WERI-Rb-1 (cell line): Measurements from ENCODE around the gene NKAPD1.

Source experiments
- DNase-seq: peaks from one replicate; pipeline ENCODE4 v3.0.0-alpha.2; 2020
- H3K27ac ChIP-seq: fragments of 250-450 bp; sonication (Bioruptor Pico); 2 replicates; pipeline ENCODE4 v1.5.1; 2020; ENCODE audit warnings: mild to moderate bottlenecking, moderate library complexity
- H3K27me3 ChIP-seq: fragments of 250-450 bp; sonication (Bioruptor Pico); 2 replicates; pipeline ENCODE4 v1.5.1; 2021; ENCODE audit warnings: mild to moderate bottlenecking, low read depth, moderate library complexity; ENCODE audit not compliant: insufficient read depth, severe bottlenecking
- H3K36me3 ChIP-seq: fragments of 250-450 bp; sonication (Bioruptor Pico); 2 replicates; pipeline ENCODE4 v1.5.1; 2020; ENCODE audit warnings: mild to moderate bottlenecking, moderate library complexity
- H3K4me3 ChIP-seq: 2 replicates; pipeline ENCODE4 v1.5.1; 2011; ENCODE audit warnings: low read depth, mild to moderate bottlenecking, control low read depth, low read length
- H3K9me3 ChIP-seq: fragments of 250-450 bp; sonication (Bioruptor Pico); 2 replicates; pipeline ENCODE4 v1.5.1; 2021; ENCODE audit warnings: mild to moderate bottlenecking, moderate library complexity; ENCODE audit not compliant: severe bottlenecking
- TF ChIP-seq, protein P1 (sequence below): IDR thresholded peaks from 2 replicates; pipeline ENCODE4 v1.5.1; 2011; ENCODE audit warnings: low read depth, mild to moderate bottlenecking, control low read depth, inconsistent platforms, low read length

Gene NKAPD1

DNA sequence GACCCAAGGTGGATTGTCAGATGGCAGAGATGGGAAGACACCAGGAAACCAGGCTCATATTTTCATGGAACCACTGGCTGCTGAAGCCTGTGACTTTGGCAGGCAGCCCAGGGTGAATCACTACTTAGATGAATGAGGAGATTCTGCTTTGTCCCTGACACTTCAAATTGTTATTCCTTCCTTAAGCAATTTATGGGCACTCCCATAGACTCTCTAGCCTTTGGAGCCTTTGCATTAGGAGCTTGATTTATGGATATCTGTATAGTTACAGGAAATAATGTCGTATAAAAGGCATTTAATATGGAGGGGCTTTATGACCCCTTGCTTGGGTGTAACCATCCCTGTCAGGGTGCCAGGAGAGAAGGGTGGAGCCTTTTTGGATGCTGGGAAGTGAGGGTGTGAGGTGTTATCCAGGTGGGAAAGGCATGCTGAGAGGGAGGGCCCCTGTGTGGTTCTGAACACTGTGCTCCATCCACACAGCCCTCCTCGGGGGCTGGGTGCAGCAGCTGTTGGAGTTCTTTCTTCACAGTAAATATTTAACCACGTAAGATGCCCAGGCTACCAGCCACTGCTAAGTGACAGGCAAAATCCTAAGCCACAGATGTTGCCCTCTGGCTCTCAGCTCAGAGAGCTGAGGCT, 54.5 kb downstream of the NKAPD1 start:
- no peaks in the 10 kb centered on the region for H3K27me3 ChIP-seq
- no peaks in the 10 kb centered on the region for H3K36me3 ChIP-seq
- TF ChIP-seq, protein P1, sequence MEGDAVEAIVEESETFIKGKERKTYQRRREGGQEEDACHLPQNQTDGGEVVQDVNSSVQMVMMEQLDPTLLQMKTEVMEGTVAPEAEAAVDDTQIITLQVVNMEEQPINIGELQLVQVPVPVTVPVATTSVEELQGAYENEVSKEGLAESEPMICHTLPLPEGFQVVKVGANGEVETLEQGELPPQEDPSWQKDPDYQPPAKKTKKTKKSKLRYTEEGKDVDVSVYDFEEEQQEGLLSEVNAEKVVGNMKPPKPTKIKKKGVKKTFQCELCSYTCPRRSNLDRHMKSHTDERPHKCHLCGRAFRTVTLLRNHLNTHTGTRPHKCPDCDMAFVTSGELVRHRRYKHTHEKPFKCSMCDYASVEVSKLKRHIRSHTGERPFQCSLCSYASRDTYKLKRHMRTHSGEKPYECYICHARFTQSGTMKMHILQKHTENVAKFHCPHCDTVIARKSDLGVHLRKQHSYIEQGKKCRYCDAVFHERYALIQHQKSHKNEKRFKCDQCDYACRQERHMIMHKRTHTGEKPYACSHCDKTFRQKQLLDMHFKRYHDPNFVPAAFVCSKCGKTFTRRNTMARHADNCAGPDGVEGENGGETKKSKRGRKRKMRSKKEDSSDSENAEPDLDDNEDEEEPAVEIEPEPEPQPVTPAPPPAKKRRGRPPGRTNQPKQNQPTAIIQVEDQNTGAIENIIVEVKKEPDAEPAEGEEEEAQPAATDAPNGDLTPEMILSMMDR: no peak
- H3K27ac ChIP-seq: no peak overlapping the region
- no peak for DNase-seq
- no peak overlapping the region for H3K4me3 ChIP-seq
- no peaks in the 10 kb centered on the region for H3K9me3 ChIP-seq

DNA sequence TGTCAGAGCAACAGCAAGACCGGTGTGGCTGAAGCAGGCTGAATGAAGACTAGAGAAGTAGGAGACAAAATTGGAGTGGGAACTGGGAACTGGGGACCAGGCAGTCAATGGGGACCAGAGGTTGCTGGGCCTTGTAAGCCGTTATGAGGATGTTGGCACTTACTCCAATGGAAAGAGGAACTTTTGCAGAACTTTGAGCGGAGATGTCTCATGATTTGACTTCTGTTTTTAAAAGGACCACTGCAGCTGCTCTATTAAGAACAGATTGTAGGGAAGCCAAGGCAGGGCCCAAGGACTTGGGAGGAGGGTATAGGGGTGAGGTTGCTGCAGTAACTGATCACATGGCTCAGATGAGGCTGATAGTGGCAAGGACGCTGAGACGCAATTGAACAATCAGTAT, 55.6 kb downstream of the NKAPD1 start:
- no peaks in the 10 kb centered on the region for H3K27me3 ChIP-seq
- no peak overlapping the region for H3K27ac ChIP-seq
- H3K4me3 ChIP-seq: no peak overlapping the region
- no peak for DNase-seq
- no peaks in the 10 kb centered on the region for H3K36me3 ChIP-seq
- TF ChIP-seq, protein P1: no peak
- H3K9me3 ChIP-seq: no peaks in the 10 kb centered on the region

DNA sequence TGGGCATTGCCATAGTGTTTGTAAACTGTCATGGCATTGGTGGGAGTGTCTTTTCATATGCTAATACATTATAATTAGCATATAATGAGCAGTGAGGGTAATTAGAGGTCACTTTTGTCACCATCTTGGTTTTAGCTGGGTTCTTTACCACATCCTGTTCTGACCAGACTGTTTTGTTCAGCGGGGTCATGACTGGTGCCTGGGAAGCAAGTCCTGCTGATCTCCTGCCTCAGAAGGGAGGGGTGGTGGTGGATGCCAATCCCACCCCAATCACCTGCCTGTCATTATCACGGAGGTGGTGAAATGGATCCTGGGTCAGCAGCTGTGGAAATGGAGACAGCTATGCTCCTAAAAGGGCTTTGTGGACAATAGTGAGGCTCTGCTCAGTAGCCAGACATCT, 58.6 kb downstream of the NKAPD1 start:
- no peak for DNase-seq
- Histone ChIP-seq H3K27ac (no peak overlapping the region), H3K9me3 (no peaks in the 10 kb centered on the region), H3K36me3 (no peaks in the 10 kb centered on the region), H3K27me3 (no peaks in the 10 kb centered on the region), H3K4me3 (no peak overlapping the region)
- TF ChIP-seq, protein P1: no peak

DNA sequence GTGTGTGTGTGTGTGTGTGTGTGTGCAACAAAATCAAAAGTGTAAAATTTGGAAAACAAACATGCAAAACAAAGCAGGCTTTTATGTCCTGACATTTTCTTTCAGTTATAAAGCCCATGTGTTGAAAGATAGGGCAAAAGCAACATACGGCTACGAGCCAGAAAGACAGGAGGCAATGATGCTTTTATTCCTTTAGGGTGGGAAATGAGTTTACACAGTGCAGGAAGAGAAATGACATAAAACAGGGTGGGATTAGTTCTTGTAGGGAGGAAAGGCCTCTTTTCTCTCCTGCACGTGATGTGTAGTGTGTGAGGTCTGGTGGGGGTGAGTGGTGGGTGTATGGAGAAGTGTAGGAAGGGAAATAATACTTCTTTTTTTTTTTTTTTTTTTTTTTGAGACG, 60.4 kb downstream of the NKAPD1 start:
- DNase-seq: no peak
- Histone ChIP-seq H3K27ac (no peak overlapping the region), H3K9me3 (no peaks in the 10 kb centered on the region), H3K36me3 (no peaks in the 10 kb centered on the region), H3K4me3 (no peak overlapping the region), H3K27me3 (no peaks in the 10 kb centered on the region)
- TF ChIP-seq, protein P1: no peak
